H1 (cell line): ENCODE results near the gene MAK. TPM values are rescaled to one million over a fixed set of nuclear protein-coding genes. Genes with fewer than 3 reads are reported as not detected.

Source experiments
- ASH2L ChIP-seq: fragments of 200-600, 300-600 bp; sonication (generic); IDR thresholded peaks from one replicate; pipeline ENCODE4 v1.7.1; 2017; ENCODE audit warnings: low read length
- BCL11A ChIP-seq, 2 experiments: IDR thresholded peaks; one replicate each; pipeline ENCODE4 v1.6.1; 2011; ENCODE audit warnings: low read depth in 2 of 2, low read length in 2 of 2, mild to moderate bottlenecking in 2 of 2
- BRCA1 ChIP-seq: IDR thresholded peaks from 2 replicates; pipeline ENCODE4 v1.6.1; 2012; ENCODE audit warnings: low read depth, low read length, improper control_type of control experiment
- CEBPB ChIP-seq: IDR thresholded peaks from 2 replicates; pipeline ENCODE4 v1.6.1; 2012; ENCODE audit warnings: low read depth, low read length
- EZH2 ChIP-seq: fragments of 200-600 bp; sonication (generic); IDR thresholded peaks from 2 replicates; pipeline ENCODE4 v1.7.1; 2012; ENCODE audit warnings: low read depth, mild to moderate bottlenecking, moderate library complexity, low read length, inconsistent platforms; ENCODE audit not compliant: severe bottlenecking
- FOSL1 ChIP-seq: IDR thresholded peaks from 2 replicates; pipeline ENCODE4 v1.6.1; 2011; ENCODE audit warnings: mild to moderate bottlenecking, low read depth, low read length, moderate library complexity; ENCODE audit not compliant: insufficient read depth
- GTF2F1 ChIP-seq: IDR thresholded peaks from 2 replicates; pipeline ENCODE4 v1.6.1; 2012; ENCODE audit warnings: low read depth, low read length, improper control_type of control experiment, borderline replicate concordance
- HDAC6 ChIP-seq: IDR thresholded peaks from one replicate; pipeline ENCODE4 v1.7.1; 2012; ENCODE audit warnings: low read depth, mild to moderate bottlenecking, inconsistent platforms, low read length, moderate library complexity
- MAFK ChIP-seq: IDR thresholded peaks from 2 replicates; pipeline ENCODE4 v1.6.1; 2012; ENCODE audit warnings: low read depth, mild to moderate bottlenecking, improper control_type of control experiment, low read length
- SIRT6 ChIP-seq: IDR thresholded peaks from one replicate; pipeline ENCODE4 v1.7.1; 2012; ENCODE audit warnings: low read length, inconsistent platforms
- SP1 ChIP-seq: IDR thresholded peaks from 2 replicates; pipeline ENCODE4 v1.6.1; 2011; ENCODE audit warnings: low read depth, low read length
- SP4 ChIP-seq: IDR thresholded peaks from 2 replicates; pipeline ENCODE4 v1.6.1; 2012; ENCODE audit warnings: low read length, inconsistent platforms
- SRF ChIP-seq: IDR thresholded peaks from 2 replicates; pipeline ENCODE4 v1.6.1; 2011; ENCODE audit warnings: mild to moderate bottlenecking, low read depth, low read length, moderate library complexity
- TAF7 ChIP-seq: optimal IDR thresholded peaks from 2 replicates; pipeline ENCODE3; 2011; ENCODE audit warnings: low read depth, mild to moderate bottlenecking, inconsistent platforms, low read length, moderate library complexity, borderline replicate concordance
- YY1 ChIP-seq: IDR thresholded peaks from 2 replicates; pipeline ENCODE4 v1.6.1; 2011; ENCODE audit warnings: low read depth, mild to moderate bottlenecking, low read length
- polyA plus RNA-seq, 7 experiments: library from polyadenylated mRNA; depleted of rRNA in 3 of 7; stranded (reverse) in 5 of 7; unstranded in 2 of 7; fragments of >200 nt in 5 of 7; fragments of 200-250 nt in 2 of 7; gene quantifications; 1 replicate in 5 of 7; 2 replicates in 1 of 7; 4 replicates in 1 of 7; pipeline versions ENCODE4 v1.2.1 to v1.2.3, GENCODE V29; 2011 to 2013; ENCODE audit warnings: missing spikeins in 2 of 7, mixed read lengths in 2 of 7
- total RNA-seq: library from RNA; stranded (reverse); fragmentation: NEBNext Ultra II Directional; extraction: Animal tissue kit (Norgen Biotek cat#: 25700); gene quantifications from 2 replicates; pipeline ENCODE4 v1.2.1, GENCODE V29; 2021
- TF ChIP-seq, protein P1 (sequence below): IDR thresholded peaks from 2 replicates; pipeline ENCODE4 v1.6.1; 2012; ENCODE audit warnings: inconsistent platforms

MAK gene
- total and polyA plus RNA-seq, 2 of the 8 experiments (the other 6 are each of a cell fraction or from before 2014, with no cell fraction given): 0.08 to 0.37 TPM

DNA sequence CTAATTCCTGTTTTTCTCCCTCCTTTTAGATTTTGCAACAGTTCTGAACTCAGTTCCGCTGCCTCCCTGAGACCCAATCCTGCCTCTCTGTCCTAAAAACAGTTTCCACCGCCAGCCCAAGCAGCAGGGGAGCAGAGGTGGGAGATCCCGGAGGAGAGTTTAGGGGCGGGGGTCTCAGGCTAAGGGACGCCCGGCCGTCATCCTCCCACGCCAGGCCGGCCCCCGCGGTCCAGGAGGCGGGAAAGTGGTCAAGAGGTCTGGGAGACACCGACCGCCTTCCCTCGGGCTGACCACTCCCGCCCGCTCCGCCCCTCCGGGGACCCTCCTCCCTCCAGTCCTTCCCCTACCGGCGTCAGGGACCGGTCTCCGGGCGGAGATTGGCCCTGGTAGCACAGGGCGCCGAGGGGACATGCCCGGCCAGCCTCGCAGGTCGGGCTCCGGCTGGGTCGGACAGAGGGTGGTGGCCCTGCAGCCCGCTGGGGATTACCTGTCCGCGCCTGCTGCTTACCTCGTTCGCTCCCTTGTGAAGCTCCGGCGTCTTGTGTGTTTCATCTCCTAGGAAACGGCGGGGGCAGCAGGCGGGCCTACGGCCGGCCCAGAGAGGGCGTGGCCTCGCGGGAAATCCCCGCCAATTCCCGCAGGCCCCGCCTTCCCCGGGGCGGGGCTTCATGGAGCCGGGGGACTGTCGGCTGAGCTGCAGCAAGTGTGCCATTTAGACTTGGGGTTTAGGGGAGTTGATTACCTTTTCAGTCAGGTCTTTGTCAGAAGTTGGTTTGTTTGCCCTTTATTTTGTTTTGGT lies at the start of gene MAK (continued):
- TF ChIP-seq SP1: no peak
- 0 out of 2 replicates have a peak, but pooled peaks have one; percentile 6 for TF ChIP-seq YY1
- no peak for TF ChIP-seq BCL11A (IDR thresholded peaks at IDR 0.05; ENCODE audit: low read depth in 2 of 2, low read length in 2 of 2)
- TF ChIP-seq SIRT6: no peak
- TF ChIP-seq GTF2F1: no peak
- TF ChIP-seq FOSL1: no peak
- TF ChIP-seq BRCA1: no peak
- no peak for TF ChIP-seq CEBPB
- TF ChIP-seq HDAC6: no peak
- TF ChIP-seq ASH2L: peak; percentile 49
- no peak for TF ChIP-seq MAFK
- TF ChIP-seq SRF: no peak
- no peak for TF ChIP-seq EZH2
- TF ChIP-seq, protein P1, sequence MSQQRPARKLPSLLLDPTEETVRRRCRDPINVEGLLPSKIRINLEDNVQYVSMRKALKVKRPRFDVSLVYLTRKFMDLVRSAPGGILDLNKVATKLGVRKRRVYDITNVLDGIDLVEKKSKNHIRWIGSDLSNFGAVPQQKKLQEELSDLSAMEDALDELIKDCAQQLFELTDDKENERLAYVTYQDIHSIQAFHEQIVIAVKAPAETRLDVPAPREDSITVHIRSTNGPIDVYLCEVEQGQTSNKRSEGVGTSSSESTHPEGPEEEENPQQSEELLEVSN: peak; percentile 66
- no peak for TF ChIP-seq SP4
- TF ChIP-seq TAF7: peak; percentile 44
